Esophagus muscularis mucosa (tissue), 4 donors: ENCODE measurements around the gene COBL. TPM values are rescaled to one million over a fixed set of nuclear protein-coding genes. Genes with fewer than 3 reads are reported as not detected.

Experiments
- DNase-seq: peaks from one replicate; pipeline ENCODE4 v3.0.0-alpha.2; 2017; ENCODE audit errors: extremely low spot score
- H3K27ac ChIP-seq, 4 donors: fragments of 200-600 bp; sonication (generic); replicated peaks in 1 of 4; 1 replicate in 3 of 4; 2 replicates in 1 of 4; pipeline ENCODE4 v1.5.1; 2016 to 2019; ENCODE audit warnings: mild to moderate bottlenecking in 1 of 4
- H3K27me3 ChIP-seq, 4 donors: fragments of 200-600 bp; sonication (generic); one replicate each; pipeline versions ENCODE4 v1.5.1 to v1.6.0; 2016 to 2019
- H3K36me3 ChIP-seq, 4 donors: fragments of 200-600 bp; sonication (generic); one replicate each; pipeline ENCODE4 v1.5.1; 2016 to 2019
- H3K4me1 ChIP-seq, 4 donors: fragments of 200-600 bp; sonication (generic); one replicate each; pipeline ENCODE4 v1.5.1; 2016 to 2019
- H3K4me3 ChIP-seq, 4 donors: fragments of 200-600 bp; sonication (generic); 1 replicate in 2 of 4; 2 replicates in 2 of 4; pipeline ENCODE4 v1.5.1; 2016 to 2019; ENCODE audit warnings: mild to moderate bottlenecking in 4 of 4, moderate library complexity in 1 of 4
- H3K9me3 ChIP-seq, 4 donors: fragments of 200-600 bp; sonication (generic); 1 replicate in 3 of 4; 2 replicates in 1 of 4; pipeline ENCODE4 v1.5.1; 2016 to 2019
- CTCF ChIP-seq, 3 experiments: fragments of 200-600 bp in 2 of 3; fragments of 450-650 bp in 1 of 3; sonication (generic) in 2 of 3; IDR thresholded peaks; one replicate each; pipeline ENCODE4 v1.5.1; 2017 to 2019; ENCODE audit warnings: antibody characterized with exemption in 3 of 3, mild to moderate bottlenecking in 2 of 3, moderate library complexity in 1 of 3
- EP300 ChIP-seq: sonication (generic); formaldehyde crosslinking; IDR thresholded peaks from one replicate; pipeline ENCODE4 v1.6.1; 2017; ENCODE audit warnings: antibody characterized with exemption
- POLR2A ChIP-seq: fragments of 450-650 bp; IDR thresholded peaks from one replicate; pipeline ENCODE4 v1.6.1; 2017; ENCODE audit warnings: antibody characterized with exemption, moderate library complexity, mild to moderate bottlenecking, low read depth
- POLR2AphosphoS5 ChIP-seq, 2 donors: sonication (generic); formaldehyde crosslinking; IDR thresholded peaks; one replicate each; pipeline ENCODE4 v1.6.1; 2017; ENCODE audit warnings: antibody characterized with exemption in 2 of 2
- WGBS: methylation state at CpG from one replicate; pipeline ENCODE4 v1.1.5; 2018; 5-methylcytosine and 5-hydroxymethylcytosine counted together
- intact Hi-C: fragments of 100-400 bp; cut with DNase I; formaldehyde crosslinking; loops from one replicate; pipeline ENCODE4 v1.15.1; 2023
- total RNA-seq, 4 donors: library from RNA; depleted of rRNA; stranded (reverse); fragments of >200 nt; gene quantifications; one replicate each; pipeline versions ENCODE4 v1.1.0 to v1.2.1, GENCODE V29; 2016

Gene COBL
- total RNA-seq, 4 donors from 2014 or later: 29.8 to 51.4 (median 45.9) TPM

GRCh38 chr7:51317582-51317910 is 937 bp upstream of the COBL start:
- Histone ChIP-seq H3K27ac (no peak overlapping the region), H3K4me3 (peak overlapping the region in 1 of 4 donors; percentile 69), H3K36me3 (no peaks in the 10 kb centered on the region), H3K4me1 (peaks cover 0 to 46% (median 44%) of the 10 kb centered on the region in 4 donors), H3K9me3 (no peaks in the 10 kb centered on the region), H3K27me3 (peaks cover 0 to 16% (median 0%) of the 10 kb centered on the region in 4 donors)
- TF ChIP-seq CTCF (IDR thresholded peaks at IDR 0.05) (no peak), POLR2AphosphoS5 (IDR thresholded peaks at IDR 0.05) (no peak), EP300 (no peak), POLR2A (no peak)
- no peak for DNase-seq
- intact Hi-C loops: loop anchor here (10.0 kb wide), 1 partner anchor 653 kb away; no protein-coding TSS in a partner anchor
- WGBS: 67% methylated on average over 8 of the region's 8 CpGs

- no peaks in the 10 kb centered on the region for H3K9me3 ChIP-seq
- H3K36me3 ChIP-seq: no peaks in the 10 kb centered on the region
- TF ChIP-seq CTCF (IDR thresholded peaks at IDR 0.05) (peak in 1 of 3 experiments; percentile 54), EP300 (no peak)
- intact Hi-C loops: loop anchor here (10.0 kb wide), 1 partner anchor 651 kb away; no protein-coding TSS in a partner anchor
- peaks cover 0 to 53% (median 51%) of the 10 kb centered on the region in 4 donors for H3K4me1 ChIP-seq
- no CpG with 5 or more reads among the region's 46 CpGs for WGBS
- peak overlapping the region; percentile 83 to 89 (median 85) for H3K27ac ChIP-seq
- DNase-seq: no peak
- H3K27me3 ChIP-seq: peaks cover 0 to 16% (median 0%) of the 10 kb centered on the region in 4 donors
- peak overlapping the region; percentile 69 to 90 (median 80) for H3K4me3 ChIP-seq
These were observed 345 bp downstream of the COBL start for GRCh38 chr7:51316262-51316665.

GRCh38 chr7:51315393-51316261 is 982 bp downstream of the COBL start:
- Histone ChIP-seq H3K9me3 (no peaks in the 10 kb centered on the region), H3K27ac (peak overlapping the region; percentile 83 to 89 (median 85)), H3K4me3 (peak overlapping the region; percentile 69 to 90 (median 80)), H3K4me1 (peaks cover 0 to 60% (median 55%) of the 10 kb centered on the region in 4 donors), H3K36me3 (no peaks in the 10 kb centered on the region), H3K27me3 (peaks cover 0 to 16% (median 0%) of the 10 kb centered on the region in 4 donors)
- intact Hi-C loops: loop anchor here (10.0 kb wide), 1 partner anchor 651 kb away; no protein-coding TSS in a partner anchor
- peak in 1 of 2 donors; percentile 47 for TF ChIP-seq POLR2AphosphoS5 (IDR thresholded peaks at IDR 0.05)
- no peak for TF ChIP-seq CTCF (IDR thresholded peaks at IDR 0.05)
- no peak for DNase-seq
- WGBS: 9% methylated on average over 48 of the region's 58 CpGs

- H3K27ac ChIP-seq: peak overlapping the region; percentile 83 to 89 (median 85)
- H3K27me3 ChIP-seq: peaks cover 0 to 16% (median 0%) of the 10 kb centered on the region in 4 donors
- H3K36me3 ChIP-seq: no peaks in the 10 kb centered on the region
- 55% methylated on average over 4 of the region's 4 CpGs for WGBS
- H3K4me1 ChIP-seq: peaks cover 0 to 67% (median 62%) of the 10 kb centered on the region in 4 donors
- H3K9me3 ChIP-seq: no peaks in the 10 kb centered on the region
- no peak for DNase-seq
- TF ChIP-seq EP300 (no peak), POLR2A (no peak), CTCF (IDR thresholded peaks at IDR 0.05) (no peak), POLR2AphosphoS5 (IDR thresholded peaks at IDR 0.05) (no peak)
- intact Hi-C loops: loop anchor here (10.0 kb wide), 1 partner anchor 650 kb away; no protein-coding TSS in a partner anchor
- peak overlapping the region; percentile 69 to 90 (median 80) for H3K4me3 ChIP-seq
These were observed 1.9 kb downstream of the COBL start for GRCh38 chr7:51314726-51315125.
